HG03457 (cell line): Measurements from ENCODE around the gene FLII.
"Not testable (repeated sequence)": the region's sequence is repeated elsewhere in the genome, so short reads cannot be mapped to it uniquely, and the experiment has no call there.

ENCODE experiments used
- ATAC-seq: cut with Tn5 transposase; IDR thresholded peaks from one replicate; pipeline ENCODE4 v1.9.1; 2021; ENCODE audit warnings: moderate number of reproducible peaks; ENCODE audit not compliant: unreplicated experiment

FLII gene

GRCh38 chr17:18258356-18259038 lies at the start of gene FLII:
FLII (minus strand) TSS chr17:18258738; CDS start chr17:18258690, 48 bp downstream.
- ATAC-seq = no peak

- not testable (repeated sequence) for ATAC-seq
These were observed 44.7 kb upstream of the FLII start for GRCh38 chr17:18303206-18303605.

- ATAC-seq = no peak
These were observed 42.4 kb upstream of the FLII start for GRCh38 chr17:18300725-18301480.

GRCh38 chr17:18298061-18298460 lies 39.5 kb upstream of the FLII start:
- not testable (repeated sequence) for ATAC-seq

- ATAC-seq = no peak
These were observed 33.4 kb upstream of the FLII start for GRCh38 chr17:18291718-18292540.

GRCh38 chr17:18285296-18285695 lies 26.8 kb upstream of the FLII start:
- ATAC-seq = no peak

- ATAC-seq = no peak
These were observed 23.2 kb upstream of the FLII start for GRCh38 chr17:18281788-18282187.

- ATAC-seq = no peak
These were observed 22.3 kb upstream of the FLII start for GRCh38 chr17:18280766-18281371.

GRCh38 chr17:18280249-18280648 lies 21.7 kb upstream of the FLII start:
- ATAC-seq = no peak

GRCh38 chr17:18278867-18279266 lies 20.3 kb upstream of the FLII start:
- ATAC-seq = no peak

GRCh38 chr17:18277076-18277475 lies 18.5 kb upstream of the FLII start:
- no peak for ATAC-seq

- ATAC-seq = no peak
These were observed 11.8 kb upstream of the FLII start for GRCh38 chr17:18270046-18270931.

- ATAC-seq = no peak
These were observed 9.6 kb upstream of the FLII start for GRCh38 chr17:18267927-18268711.

GRCh38 chr17:18267366-18267765 lies 8.8 kb upstream of the FLII start:
- ATAC-seq = no peak

GRCh38 chr17:18263885-18264682 lies 5.5 kb upstream of the FLII start:
- no peak for ATAC-seq

GRCh38 chr17:18262641-18263040 lies 4.1 kb upstream of the FLII start:
- no peak for ATAC-seq

- ATAC-seq = no peak
These were observed 3.6 kb upstream of the FLII start for GRCh38 chr17:18262111-18262510.

GRCh38 chr17:18261659-18262058 lies 3.1 kb upstream of the FLII start:
- ATAC-seq = no peak

GRCh38 chr17:18261146-18261515 lies 2.6 kb upstream of the FLII start:
- ATAC-seq = no peak
